Kidney (tissue), 14 donors: Measurements from ENCODE around the gene CPNE8. TPM values are rescaled to one million over a fixed set of nuclear protein-coding genes. Genes with fewer than 3 reads are reported as not detected.

Source experiments
- DNase-seq, 5 donors: peaks; one replicate each; pipeline ENCODE4 v3.0.0-alpha.2; 2013 to 2020
- FAIRE-seq: peaks from 2 replicates; lab custom pipeline; 2012; peaks lifted over from hg19 to GRCh38; lab: Jason Lieb, UNC
- H3K27ac ChIP-seq, 2 donors: one replicate each; pipeline ENCODE4 v1.7.0; 2013; ENCODE audit warnings: low read depth in 2 of 2, low read length in 2 of 2, inconsistent platforms in 1 of 2
- H3K27me3 ChIP-seq: one replicate; pipeline ENCODE4 v1.7.1; 2013; ENCODE audit warnings: low read length, inconsistent platforms; ENCODE audit not compliant: control insufficient read depth, insufficient read depth
- H3K36me3 ChIP-seq, 3 donors: one replicate each; pipeline versions ENCODE4 v1.7.0 to v1.7.1; 2013; ENCODE audit warnings: low read length in 3 of 3, control low read depth in 1 of 3, inconsistent platforms in 1 of 3; ENCODE audit not compliant: insufficient read depth in 3 of 3, control insufficient read depth in 2 of 3
- H3K4me1 ChIP-seq, 3 donors: one replicate each; pipeline versions ENCODE4 v1.7.0 to v1.7.1; 2013; ENCODE audit warnings: low read length in 3 of 3, inconsistent platforms in 1 of 3, low read depth in 1 of 3; ENCODE audit not compliant: control insufficient read depth in 2 of 3, insufficient read depth in 2 of 3
- H3K4me3 ChIP-seq, 3 donors: one replicate each; pipeline versions ENCODE4 v1.7.0 to v1.8.1; 2013; ENCODE audit warnings: low read length in 3 of 3, control low read depth in 1 of 3, inconsistent platforms in 1 of 3
- H3K9ac ChIP-seq, 3 donors: one replicate each; pipeline versions ENCODE4 v1.7.0 to v1.7.1; 2013; ENCODE audit warnings: low read length in 3 of 3, control low read depth in 1 of 3, inconsistent platforms in 1 of 3
- H3K9me3 ChIP-seq, 3 donors: one replicate each; pipeline versions ENCODE4 v1.7.0 to v1.7.1; 2013; ENCODE audit warnings: low read length in 3 of 3, control low read depth in 1 of 3, inconsistent platforms in 1 of 3; ENCODE audit not compliant: control insufficient read depth in 2 of 3, insufficient read depth in 1 of 3
- intact Hi-C: fragments of 100-400 bp; cut with DNase I; formaldehyde crosslinking; loops from one replicate; pipeline ENCODE4 v1.11.1; 2022
- polyA plus RNA-seq: library from polyadenylated mRNA; stranded (reverse); fragments of 350-450 nt; fragmentation: Illumina TruSeq; extraction: RNeasy Lipid Tissue Mini Kit (QIAGEN cat#74804); gene quantifications from one replicate; pipeline ENCODE4 v1.2.3, GENCODE V29; 2014; ENCODE audit warnings: low read depth, low replicate concordance; ENCODE audit not compliant: insufficient read depth
- total RNA-seq: library from RNA; stranded (reverse); fragmentation: NEBNext Ultra II Directional; extraction: Animal tissue kit (Norgen Biotek cat#: 25700); gene quantifications from one replicate; pipeline ENCODE4 v1.2.1, GENCODE V29; 2021
- TF ChIP-seq, protein P1 (sequence below): IDR thresholded peaks from 3 replicates; pipeline ENCODE4 v1.5.1; 2012; ENCODE audit warnings: mild to moderate bottlenecking, moderate library complexity, borderline replicate concordance; ENCODE audit not compliant: insufficient read depth; ENCODE audit errors: extremely low read depth
- donor health status: control.
- donor health status: control.
- donor health status: control.
- donor health status: control.
- donor health status: control.
- donor health status: DM: yes; HTN: yes; CAD: no.
- donor health status: Normal renal cell carcinoma (clear cell type).

Gene CPNE8
- total and polyA plus RNA-seq, 2 donors from 2014 or later = 8.8 to 28.5 TPM

DNA sequence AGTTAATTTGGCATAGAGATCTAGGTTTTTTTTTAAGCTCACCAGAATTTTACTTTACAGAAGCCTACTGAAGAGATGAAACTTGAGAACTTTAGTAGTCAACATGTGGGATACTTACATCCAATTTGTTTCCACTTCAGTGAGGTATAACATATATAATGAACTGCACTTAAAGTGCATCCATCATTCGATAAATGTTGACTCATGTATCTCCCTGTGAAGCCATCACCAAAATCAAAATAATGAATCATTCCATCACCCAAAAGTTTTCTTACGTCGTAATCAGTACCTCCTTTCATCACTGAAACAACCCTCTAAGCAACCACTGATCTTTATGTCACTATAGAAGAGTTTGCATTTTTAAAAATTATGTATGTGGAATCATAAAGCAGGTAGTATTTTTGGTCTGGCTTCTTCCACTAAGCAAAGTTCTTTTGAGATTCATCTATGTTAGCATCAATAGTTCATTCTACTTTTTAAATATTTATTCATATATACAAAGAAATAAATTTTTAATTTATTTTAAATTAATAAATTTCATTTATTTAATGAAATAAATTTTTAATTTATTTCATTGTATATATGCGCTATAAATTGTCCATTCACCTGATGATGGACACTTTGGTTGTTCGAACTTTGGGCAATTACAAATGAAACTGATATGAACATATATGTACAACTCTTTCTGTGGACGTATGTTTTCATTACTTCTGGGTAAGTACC is 2.0 kb upstream of the CPNE8 start:
- Histone ChIP-seq H3K36me3 (no peaks in the 10 kb centered on the region), H3K4me3 (peak overlapping the region; percentile 80 to 94 (median 81)), H3K4me1 (peaks cover 0 to 9% (median 3%) of the 10 kb centered on the region in 3 donors), H3K9ac (peak overlapping the region; percentile 59 to 92 (median 78)), H3K27ac (peak overlapping the region; percentile 34 to 99), H3K9me3 (no peaks in the 10 kb centered on the region), H3K27me3 (no peaks in the 10 kb centered on the region)
- TF ChIP-seq, protein P1, sequence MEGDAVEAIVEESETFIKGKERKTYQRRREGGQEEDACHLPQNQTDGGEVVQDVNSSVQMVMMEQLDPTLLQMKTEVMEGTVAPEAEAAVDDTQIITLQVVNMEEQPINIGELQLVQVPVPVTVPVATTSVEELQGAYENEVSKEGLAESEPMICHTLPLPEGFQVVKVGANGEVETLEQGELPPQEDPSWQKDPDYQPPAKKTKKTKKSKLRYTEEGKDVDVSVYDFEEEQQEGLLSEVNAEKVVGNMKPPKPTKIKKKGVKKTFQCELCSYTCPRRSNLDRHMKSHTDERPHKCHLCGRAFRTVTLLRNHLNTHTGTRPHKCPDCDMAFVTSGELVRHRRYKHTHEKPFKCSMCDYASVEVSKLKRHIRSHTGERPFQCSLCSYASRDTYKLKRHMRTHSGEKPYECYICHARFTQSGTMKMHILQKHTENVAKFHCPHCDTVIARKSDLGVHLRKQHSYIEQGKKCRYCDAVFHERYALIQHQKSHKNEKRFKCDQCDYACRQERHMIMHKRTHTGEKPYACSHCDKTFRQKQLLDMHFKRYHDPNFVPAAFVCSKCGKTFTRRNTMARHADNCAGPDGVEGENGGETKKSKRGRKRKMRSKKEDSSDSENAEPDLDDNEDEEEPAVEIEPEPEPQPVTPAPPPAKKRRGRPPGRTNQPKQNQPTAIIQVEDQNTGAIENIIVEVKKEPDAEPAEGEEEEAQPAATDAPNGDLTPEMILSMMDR = no peak
- intact Hi-C loops = no loop called here
- no peak for DNase-seq
- peak; percentile 87 for FAIRE-seq

DNA sequence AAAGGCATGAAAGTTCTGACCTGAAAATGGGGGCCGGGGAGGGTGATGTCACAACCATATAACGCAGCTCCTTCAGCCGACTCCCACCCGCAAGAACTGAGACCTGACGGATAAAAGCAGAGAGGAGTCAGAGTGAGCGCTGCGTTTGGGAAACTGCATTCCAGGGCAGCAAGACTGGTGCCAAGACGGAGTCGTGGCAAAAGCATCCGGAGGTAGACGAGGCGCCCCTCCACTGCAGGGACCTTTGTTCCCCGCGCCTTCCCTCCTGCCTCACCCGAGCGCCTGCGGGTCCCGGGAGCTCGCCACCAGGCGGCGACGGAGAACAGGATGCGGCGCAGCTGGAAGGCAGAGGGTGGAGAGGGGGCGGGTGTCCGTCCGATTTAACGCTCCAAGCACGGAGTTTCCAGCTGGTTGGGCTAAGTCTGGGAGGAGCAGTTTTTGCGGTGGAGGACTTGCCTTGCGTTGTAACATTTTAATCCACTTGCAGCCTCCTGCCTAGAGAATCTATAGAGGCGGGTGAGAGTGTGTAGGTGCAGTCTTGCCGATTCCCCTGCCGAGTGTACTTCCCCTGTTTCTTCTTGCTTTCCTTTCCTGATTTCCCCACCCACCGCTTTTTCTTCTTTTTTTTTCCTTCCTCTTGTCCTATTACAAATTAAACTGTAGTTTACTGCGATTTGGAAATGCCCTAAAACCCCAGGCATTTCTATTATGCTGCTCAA is 1.2 kb upstream of the CPNE8 start:
- Histone ChIP-seq H3K9me3 (no peaks in the 10 kb centered on the region), H3K36me3 (no peaks in the 10 kb centered on the region), H3K27ac (peak overlapping the region; percentile 98 to 99), H3K4me3 (peak overlapping the region; percentile 80 to 94 (median 81)), H3K4me1 (peaks cover 0 to 12% (median 3%) of the 10 kb centered on the region in 3 donors), H3K27me3 (no peaks in the 10 kb centered on the region), H3K9ac (peak overlapping the region; percentile 59 to 92 (median 78))
- intact Hi-C loops = no loop called here
- FAIRE-seq (no peak), DNase-seq (peak; percentile 90 to 95 (median 95))
- TF ChIP-seq, protein P1 = peak; percentile 85

DNA sequence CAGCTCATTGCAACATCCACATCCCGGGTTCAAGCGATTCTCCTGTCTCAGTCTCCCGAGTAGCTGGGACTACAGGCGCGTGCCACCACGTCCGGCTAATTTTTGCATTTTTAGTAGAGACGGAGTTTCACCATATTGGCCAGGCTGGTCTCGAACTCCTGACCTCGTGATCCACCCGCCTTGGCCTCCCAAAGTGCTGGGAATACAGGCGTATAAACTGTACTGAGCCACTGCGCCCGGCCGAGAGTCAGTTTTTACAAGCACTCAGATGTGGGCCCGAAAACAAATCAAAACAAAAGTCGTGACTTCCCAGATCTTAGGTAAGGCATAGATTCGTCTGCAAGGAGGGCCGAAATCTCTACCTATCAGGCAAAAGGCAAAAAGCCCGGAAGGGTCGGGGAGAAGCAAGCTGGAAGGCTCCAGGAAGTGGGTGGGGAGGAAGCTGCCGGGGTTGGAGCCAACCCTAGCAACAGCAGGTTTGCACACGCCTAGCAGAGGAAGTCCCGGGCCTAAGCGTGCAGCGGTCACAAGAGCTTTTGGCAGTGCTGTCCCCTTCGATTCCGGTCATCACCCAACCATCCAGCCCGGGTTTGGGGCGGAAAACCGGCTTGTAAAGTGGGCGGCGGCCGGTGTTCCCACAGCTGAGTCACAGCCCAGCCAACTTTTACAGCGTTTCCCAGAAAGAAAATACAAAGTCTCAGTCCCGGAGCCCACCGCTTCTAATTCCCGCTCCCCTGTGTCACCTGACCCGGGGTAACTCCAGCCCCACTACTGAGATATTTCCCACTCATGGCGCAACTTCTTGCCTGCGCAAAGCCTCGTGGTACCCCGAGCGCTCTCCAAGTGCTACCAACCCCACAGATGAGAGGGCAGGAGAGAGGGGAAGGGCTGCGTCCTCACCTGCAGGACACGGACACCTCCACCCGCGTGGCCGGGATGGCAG is 583 bp downstream of the CPNE8 start:
- H3K9ac ChIP-seq = peak overlapping the region; percentile 13 to 92 (median 87)
- H3K4me3 ChIP-seq = peak overlapping the region; percentile 80 to 94 (median 81)
- intact Hi-C loops = no loop called here
- peak overlapping the region; percentile 98 to 99 for H3K27ac ChIP-seq
- TF ChIP-seq, protein P1 = no peak
- H3K36me3 ChIP-seq = no peaks in the 10 kb centered on the region
- DNase-seq (peak; percentile 63 to 96 (median 73)), FAIRE-seq (no peak)
- H3K4me1 ChIP-seq = peaks cover 0 to 13% (median 3%) of the 10 kb centered on the region in 3 donors
- H3K9me3 ChIP-seq = no peaks in the 10 kb centered on the region
- no peaks in the 10 kb centered on the region for H3K27me3 ChIP-seq
